Breast epithelium (tissue), 3 donors: ENCODE results near the gene COX5B.

ENCODE experiments used
- CTCF ChIP-seq, 3 donors: fragments of 450-650 bp; IDR thresholded peaks; one replicate each; pipeline ENCODE4 v1.5.1; 2016 to 2017; ENCODE audit warnings: antibody characterized with exemption in 3 of 3, mild to moderate bottlenecking in 3 of 3, moderate library complexity in 3 of 3
- POLR2A ChIP-seq: fragments of 450-650 bp; IDR thresholded peaks from one replicate; pipeline ENCODE4 v1.6.1; 2016; ENCODE audit warnings: antibody characterized with exemption, mild to moderate bottlenecking, moderate library complexity

- TF ChIP-seq CTCF (IDR thresholded peaks at IDR 0.05) (no peak), POLR2A (no peak)
Observed at GRCh38 chr2:97673182-97673914, 27.5 kb downstream of the COX5B start.
